GM20000 (cell line): ENCODE measurements around the gene NT5C1B.

Experiments
- DNase-seq: peaks from one replicate; pipeline ENCODE4 v3.0.0; 2012; ENCODE audit warnings: low spot score
- TF ChIP-seq, protein P1 (sequence below): IDR thresholded peaks from 2 replicates; pipeline ENCODE4 v1.5.1; 2012; ENCODE audit warnings: mild to moderate bottlenecking, control low read depth; ENCODE audit errors: extremely low read depth, missing control alignments

The NT5C1B gene

DNA sequence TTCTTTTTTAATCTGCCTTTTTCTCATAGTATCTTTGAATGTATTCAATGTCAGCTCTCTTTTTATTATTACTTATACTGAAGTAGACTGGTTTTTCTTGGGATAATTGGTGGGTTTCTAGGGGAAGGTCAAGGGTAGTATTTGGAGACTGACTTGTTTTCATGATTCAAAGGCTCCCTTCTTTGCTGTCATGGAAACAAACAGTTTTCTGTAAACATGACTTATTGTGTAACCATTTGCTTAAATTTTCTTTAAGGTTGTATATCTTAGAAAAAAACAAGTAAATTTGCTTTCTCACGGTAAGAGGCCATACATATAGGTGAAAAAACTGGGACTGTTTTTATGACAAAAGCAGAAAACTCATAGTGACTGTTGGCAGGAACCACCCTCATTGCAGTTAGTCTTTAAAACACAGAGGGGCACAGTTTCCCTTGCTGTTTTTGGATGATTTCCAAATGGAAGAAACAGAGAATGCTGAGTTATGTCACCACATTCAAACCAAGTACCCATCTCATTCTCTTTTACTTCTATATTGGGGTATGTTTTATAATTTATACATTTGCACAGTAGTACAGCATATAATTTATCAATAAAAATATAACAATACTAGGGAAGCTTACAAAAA lies 23.1 kb downstream of the NT5C1B start:
- no peak for DNase-seq
- TF ChIP-seq, protein P1, sequence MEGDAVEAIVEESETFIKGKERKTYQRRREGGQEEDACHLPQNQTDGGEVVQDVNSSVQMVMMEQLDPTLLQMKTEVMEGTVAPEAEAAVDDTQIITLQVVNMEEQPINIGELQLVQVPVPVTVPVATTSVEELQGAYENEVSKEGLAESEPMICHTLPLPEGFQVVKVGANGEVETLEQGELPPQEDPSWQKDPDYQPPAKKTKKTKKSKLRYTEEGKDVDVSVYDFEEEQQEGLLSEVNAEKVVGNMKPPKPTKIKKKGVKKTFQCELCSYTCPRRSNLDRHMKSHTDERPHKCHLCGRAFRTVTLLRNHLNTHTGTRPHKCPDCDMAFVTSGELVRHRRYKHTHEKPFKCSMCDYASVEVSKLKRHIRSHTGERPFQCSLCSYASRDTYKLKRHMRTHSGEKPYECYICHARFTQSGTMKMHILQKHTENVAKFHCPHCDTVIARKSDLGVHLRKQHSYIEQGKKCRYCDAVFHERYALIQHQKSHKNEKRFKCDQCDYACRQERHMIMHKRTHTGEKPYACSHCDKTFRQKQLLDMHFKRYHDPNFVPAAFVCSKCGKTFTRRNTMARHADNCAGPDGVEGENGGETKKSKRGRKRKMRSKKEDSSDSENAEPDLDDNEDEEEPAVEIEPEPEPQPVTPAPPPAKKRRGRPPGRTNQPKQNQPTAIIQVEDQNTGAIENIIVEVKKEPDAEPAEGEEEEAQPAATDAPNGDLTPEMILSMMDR, result no peak

DNA sequence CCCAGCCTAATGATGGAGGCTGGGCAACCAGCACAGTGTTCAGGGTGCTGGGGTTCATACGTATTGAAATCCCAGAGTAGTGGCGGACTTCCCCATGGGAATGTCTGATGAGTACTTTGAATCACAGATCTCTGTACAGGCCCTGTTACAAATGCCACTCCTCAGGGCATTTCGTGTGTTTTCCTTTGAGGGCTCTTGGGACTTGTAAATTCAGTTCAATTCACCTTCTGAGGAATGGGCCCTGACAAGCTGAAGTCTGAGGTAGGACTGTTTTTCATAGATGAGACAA lies 28.6 kb downstream of the NT5C1B start:
- TF ChIP-seq, protein P1, result no peak
- no peak for DNase-seq

DNA sequence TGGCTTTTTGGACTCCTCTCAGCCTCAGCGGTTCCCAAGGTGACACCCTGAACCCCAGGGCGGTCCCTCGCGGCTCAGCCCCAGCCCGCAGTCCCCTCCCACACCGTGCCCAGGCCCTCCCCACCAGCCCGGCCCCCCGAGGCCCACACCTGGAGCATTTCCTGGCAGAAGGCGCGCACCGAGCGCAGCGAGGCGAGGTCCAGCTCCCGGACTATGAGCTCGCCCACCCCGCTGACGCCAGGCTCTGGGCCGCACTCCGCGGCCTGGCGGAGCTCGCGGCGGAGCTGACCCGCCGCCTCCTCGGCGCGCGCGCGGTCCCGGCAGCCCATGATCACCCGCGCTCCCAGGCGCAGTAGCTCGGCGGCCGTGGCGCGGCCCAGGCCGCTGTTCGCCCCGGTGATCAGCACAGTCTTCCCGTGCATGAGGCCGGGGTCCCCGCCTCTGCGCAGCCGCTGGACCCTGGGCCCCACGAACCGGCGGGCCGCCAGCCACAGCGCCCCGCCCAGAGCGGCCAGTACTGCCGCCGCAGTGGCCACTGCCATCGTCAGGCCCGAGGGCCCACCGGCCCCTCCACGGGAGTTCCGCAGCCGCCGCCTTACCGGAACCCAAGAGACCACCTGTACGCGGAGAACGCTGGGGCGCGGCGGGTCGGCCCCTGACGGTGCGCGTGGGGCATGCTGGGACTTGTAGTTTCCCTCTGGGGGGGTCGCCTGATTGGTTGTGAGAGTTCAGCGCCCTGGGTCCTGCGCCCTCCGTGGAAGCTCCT lies 29.2 kb downstream of the NT5C1B start, which contains the start of gene RDH14:
Gene RDH14 (minus strand): TSS at position 623 of the 766 bp plus-strand sequence. CDS start 81 bp downstream, at position 542.
- DNase-seq, result peak; percentile 93
- TF ChIP-seq, protein P1, result no peak

DNA sequence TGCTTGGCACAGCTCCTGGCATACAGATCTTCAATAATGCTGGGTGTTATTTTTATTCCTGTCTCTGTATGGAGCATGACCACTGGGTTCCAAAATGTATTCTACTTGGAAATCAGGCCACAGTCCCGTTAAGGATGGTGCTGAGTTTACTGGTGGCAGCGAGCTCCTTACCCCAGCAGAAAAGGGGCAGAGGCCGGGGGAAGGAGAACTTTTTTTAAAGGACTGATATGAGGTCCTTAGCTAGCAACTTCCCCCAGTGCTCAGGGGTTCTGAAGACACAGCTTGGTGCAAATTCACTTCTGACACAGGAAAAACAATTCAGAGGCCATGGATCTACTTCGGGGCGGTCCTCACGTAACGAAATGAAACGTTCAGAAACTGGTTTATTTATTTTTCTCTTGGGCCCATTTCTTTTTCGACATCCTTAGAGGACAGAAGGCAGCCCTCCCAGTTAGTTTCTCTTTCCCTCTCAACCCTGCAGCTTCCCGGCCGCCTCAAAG lies 29.8 kb downstream of the NT5C1B start:
- no peak for DNase-seq
- TF ChIP-seq, protein P1, result no peak

DNA sequence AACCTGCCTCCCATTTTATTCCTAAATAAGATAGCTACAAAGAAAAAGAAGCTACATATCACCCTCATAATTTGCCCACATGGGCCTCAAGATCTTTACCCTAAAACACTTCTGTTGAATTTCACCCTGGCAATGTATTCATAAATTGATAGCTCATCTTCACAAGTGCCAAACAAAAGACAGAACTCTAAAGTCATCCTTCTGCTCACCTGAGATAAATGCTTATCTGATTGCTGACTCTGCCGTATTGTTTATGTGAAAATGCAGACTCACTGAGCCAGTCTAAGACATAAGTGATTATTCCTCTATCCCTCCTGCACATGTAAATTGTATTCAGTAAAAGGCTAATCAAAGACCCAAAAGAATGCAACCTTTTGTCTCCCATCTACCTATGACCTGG lies 30.9 kb downstream of the NT5C1B start:
- no peak for DNase-seq
- TF ChIP-seq, protein P1, result no peak

DNA sequence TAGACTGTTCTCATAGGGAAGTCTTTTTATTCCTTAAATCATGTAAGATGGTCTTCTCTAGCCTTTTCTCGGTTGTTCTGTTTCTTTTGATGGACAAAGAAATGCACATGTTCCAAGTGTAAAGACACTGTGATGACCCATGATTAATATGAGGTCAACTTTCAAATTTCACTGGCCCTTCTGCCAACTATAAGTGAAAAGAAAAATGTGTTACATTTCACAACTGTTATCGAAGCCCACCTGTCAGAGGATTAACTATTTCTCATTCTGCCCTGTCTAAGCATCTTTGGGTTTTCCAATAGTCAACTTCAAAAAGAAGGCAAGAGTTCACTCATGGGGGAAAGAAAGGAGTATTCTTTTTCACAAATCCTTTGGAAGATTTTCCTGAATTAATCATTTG lies 32.2 kb downstream of the NT5C1B start:
- TF ChIP-seq, protein P1, result no peak
- DNase-seq, result no peak

DNA sequence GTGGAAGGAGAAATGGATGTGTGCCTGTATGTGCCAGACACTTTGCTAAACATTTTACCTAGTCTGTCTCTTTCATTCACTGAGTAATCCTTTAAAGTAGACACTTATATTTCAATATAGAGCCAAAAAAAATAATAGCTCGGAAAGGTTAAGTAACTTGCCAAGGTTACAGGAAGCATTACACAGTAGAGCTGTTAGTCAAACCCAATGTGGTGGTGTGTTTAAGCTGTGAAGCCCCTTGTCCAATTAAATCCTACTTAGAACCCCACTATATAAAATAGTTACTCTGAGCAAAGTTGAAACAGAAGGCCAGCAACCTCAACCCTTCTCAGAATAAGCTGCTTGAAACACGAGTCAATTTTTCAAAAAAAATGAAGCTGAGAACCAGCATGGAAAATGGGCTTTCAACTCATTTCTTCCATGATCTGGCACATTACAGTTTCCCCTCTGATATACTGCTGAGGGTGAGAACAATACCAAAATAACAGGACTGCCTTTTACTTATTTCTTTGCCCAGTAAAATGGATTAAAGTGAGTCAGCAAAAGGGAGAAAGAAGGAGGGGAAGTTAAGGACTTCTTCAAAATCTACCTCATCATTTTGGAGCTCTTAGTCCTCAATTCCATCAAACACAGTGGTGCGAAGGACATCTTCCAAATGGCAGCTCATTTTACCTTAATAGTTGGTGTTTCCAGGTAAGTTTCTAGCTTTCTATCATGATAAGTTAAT lies 36.9 kb downstream of the NT5C1B start:
- TF ChIP-seq, protein P1, result no peak
- DNase-seq, result no peak
